HG03175 (cell line): ENCODE measurements around the gene MEIKIN.
"Not testable (repeated sequence)": the region's sequence is repeated elsewhere in the genome, so short reads cannot be mapped to it uniquely, and the experiment has no call there.

Experiments used
- ATAC-seq: cut with Tn5 transposase; IDR thresholded peaks from one replicate; pipeline ENCODE4 v1.9.1; 2021; ENCODE audit warnings: mild to moderate bottlenecking, moderate library complexity; ENCODE audit not compliant: unreplicated experiment

MEIKIN gene

DNA sequence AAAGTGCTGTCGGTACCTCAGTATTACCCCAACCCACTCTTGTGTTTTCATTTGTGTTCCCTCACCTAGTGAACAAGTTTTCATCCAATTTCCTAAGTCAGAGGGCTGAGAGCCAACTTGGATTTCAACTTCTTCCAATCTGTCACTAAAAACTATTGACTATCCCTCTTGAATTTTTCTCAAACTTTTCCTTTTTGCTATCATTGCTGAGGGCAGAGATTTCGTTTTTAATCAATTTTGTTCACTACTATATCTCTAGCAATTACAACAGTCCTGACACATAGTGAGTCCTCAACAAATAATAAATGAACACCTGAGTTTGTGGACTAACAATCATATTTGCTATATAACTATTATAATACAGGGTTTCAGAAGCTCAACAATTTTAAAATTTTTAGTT is 29.0 kb downstream of the MEIKIN start:
- no peak for ATAC-seq

DNA sequence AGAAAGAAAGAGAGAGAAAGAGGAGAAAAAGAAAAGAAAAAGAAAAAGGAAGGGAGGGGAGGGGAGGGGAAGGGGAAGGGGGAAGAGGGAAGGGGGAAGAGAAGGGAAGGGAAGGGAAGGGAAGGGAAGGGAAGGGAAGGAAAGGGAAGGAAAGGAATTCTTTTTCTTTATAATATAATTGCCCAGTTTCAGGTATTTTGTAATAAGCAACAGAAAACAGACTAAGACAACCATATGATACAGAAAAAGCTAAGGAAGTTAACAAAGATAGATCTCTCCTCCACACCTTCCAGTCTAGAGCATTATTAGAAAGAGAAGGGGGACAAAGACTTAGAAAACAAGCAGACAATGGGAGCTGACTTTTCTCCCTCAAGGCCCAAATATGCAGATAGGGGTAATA is 31.0 kb downstream of the MEIKIN start:
- ATAC-seq: no peak

DNA sequence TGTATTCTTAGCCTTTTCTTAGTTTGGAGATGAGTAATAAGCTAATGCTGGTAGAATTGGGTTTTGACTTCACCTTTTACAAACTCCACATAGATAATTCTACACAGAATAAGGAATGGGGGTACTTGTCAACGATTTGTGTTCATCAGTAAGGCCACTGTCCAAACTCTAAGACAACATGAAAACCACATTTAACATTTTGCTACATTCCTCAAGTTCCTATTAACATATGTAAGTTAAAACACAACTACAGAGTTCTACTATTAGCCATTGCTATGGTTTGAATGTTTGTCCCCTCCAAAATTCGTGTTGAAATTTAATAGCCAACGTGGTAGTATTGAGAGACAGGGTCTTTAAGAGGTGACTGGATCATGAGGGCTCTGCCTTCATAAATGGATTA is 31.9 kb downstream of the MEIKIN start:
- ATAC-seq: no peak

DNA sequence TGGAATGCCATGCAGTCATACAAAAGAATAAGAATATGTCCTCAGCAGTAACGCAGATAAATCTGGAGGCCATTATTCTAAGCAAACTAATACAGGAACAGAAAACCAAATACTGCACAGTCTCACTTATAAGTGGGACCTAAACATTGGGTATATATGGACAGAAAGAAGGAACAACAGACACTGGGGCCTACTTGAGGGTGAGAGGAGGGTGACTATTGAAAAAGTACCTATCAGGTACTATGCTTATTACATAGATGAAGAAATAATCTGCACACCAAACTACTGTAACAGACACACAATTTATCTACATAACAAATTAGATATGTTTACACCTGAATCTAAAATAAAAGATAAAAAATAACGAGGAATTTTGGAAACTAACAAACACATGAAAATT is 38.8 kb downstream of the MEIKIN start:
- no peak for ATAC-seq

DNA sequence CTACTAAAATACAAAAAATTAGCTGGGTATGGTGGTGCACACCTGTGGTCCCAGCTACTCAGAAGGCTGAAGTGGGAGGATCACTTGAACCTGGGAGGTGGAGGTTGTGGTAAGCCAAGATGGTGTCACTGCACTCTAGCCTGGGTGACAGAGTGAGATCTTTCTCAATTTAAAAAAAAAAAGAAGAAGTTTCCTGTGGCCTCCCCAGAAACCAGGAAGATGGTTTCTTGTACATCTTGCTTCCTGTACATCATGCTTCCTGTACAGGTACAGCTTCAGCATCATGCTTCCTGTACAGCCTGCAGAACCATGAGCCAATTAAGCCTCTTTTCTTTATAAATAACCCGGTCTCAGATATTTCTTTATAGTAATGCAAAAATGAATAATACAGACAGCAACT is 43.2 kb downstream of the MEIKIN start:
- ATAC-seq: not testable (repeated sequence)

DNA sequence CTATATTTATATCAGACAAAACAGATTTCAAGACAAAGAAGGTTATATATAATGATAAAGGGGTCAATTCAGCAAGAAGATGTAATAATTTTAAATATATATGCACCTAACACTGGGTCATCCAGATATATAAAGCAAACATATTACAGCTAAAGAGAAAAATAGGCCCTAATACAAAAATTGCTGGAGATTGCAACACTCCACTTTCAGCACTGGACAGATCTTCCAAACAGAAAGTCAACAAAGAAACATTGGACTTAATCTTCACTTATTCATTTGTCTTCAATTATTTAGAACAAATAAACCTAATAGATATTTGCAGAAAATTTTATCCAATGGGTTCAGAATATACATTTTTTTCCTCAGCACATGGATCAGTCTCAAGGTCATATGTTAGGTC is 45.8 kb downstream of the MEIKIN start:
- ATAC-seq: no peak

DNA sequence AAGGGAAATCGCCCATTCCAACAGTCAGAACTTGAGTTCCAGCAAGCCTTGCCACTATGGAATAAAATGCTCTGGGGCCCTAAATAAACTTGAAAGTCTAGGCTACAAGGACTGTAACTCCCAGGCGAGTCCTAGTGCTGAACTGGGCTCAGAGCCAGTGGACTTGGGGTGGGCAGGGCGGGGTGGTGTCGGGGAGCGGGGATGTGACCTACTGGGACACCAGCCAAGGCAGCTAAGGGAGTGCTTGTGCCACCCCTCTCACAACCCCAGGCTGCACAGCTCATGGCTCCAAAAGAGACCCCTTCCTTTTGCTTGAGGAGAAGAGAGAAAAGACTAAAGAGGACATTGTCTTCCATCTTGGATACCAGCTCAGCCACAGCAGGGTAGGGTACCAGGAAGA is 61.5 kb downstream of the MEIKIN start:
- no peak for ATAC-seq

DNA sequence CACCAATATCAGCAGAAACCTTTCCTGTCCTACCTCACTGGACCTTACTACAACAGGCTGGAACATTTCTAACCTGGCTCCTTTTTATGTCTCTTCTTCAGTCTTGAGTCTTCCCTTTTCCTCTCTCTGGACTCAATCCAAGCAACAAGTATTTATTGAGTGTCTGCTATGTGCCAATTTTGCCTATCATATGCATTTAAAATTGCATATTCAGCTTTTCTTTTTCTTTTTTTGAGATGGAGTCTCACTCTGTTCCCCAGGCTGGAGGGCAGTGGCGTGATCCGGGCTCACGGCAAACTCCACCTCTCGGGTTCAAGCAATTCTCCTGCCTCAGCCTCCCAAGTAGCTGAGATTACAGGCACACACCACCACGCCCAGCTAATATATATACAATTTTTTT is 65.8 kb downstream of the MEIKIN start:
- ATAC-seq: no peak

DNA sequence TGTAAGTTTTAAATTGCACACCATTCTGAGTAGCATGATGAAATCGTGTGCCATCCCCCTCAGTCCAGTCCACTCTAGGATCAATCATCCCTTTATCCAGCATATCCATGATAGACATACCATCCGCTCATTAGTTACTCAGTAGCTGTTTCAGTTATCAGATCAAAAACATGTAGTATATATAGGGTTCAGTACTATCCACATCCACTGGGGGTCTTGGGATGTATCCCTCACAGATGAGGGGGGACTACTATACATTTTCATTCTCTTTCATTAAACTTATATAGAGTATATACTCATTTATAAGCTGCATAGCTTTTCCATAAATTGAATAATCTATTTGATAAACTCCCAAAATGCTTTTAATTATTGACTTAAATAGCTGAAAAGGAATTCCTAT is 67.6 kb downstream of the MEIKIN start:
- no peak for ATAC-seq

DNA sequence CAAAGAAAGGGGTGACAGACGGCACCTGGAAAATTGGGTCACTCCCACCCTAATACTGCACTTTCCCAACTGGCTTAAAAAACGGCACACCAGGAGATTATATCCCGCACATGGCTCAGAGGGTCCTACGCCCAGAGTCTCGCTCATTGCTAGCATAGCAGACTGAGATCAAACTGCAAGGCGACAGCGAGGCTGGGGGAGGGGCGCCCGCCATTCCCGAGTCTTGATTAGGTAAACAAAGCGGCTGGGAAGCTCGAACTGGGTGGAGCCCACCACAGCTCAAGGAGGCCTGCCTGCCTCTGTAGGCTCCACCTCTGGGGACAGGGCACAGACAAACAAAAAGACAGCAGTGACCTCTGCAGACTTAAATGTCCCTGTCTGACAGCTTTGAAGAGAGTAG is 74.2 kb downstream of the MEIKIN start:
- not testable (repeated sequence) for ATAC-seq

DNA sequence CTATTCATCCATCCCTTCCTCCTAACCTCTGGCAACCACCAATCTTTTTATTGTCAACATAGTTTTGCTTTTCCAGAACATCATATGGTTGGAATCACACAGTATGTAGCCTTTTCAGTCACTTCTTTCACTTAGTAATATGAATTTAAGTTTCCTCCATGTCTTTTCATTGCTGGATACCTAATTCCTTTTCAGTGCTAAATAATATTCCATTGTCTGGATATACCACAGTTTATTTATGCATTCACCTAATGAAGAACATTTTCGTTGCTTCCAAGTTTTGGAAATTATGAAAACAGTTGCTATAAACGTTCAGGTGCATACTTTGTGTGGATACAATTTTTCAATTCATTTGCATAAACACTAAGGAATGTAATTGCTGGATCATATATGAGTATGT is 77.9 kb downstream of the MEIKIN start:
- no peak for ATAC-seq

DNA sequence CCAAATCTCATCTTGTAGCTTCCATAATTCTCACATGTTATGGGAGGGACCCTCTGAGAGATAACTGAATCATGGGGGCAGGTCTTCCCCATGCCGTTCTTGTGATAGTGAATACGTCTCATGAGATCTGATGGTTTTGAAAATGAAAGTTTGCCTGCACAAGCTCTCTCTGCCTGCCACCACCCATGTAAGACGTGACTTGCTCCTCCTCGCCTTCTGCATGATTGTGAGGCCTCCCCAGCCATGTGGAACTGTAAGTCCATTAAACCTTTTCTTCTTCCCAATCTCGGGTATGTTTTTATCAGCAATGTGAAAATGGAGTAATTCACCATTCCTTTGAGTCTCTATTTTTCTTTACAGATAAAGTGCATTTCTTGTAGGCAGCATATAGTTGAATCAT is 81.8 kb downstream of the MEIKIN start:
- no peak for ATAC-seq

DNA sequence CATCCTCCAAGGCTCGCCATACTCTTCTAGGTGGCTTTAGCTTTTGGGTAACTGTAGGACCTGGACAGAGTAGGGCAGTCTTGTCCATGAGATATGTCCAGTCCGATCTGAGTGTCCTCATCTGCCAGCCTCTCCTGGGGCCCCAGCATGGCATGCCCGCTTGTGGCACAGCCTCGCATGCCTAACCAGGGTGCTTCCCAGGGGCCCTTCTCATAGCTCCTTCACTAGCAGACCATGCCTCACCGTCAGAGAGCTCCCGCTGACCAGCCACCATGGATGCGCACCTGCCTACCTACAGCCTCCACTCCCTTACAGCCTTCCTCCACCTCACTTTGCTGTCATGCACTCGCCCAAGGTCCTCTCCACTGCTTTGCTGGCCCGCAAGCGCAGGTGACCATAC is 88.1 kb downstream of the MEIKIN start:
- ATAC-seq: no peak

DNA sequence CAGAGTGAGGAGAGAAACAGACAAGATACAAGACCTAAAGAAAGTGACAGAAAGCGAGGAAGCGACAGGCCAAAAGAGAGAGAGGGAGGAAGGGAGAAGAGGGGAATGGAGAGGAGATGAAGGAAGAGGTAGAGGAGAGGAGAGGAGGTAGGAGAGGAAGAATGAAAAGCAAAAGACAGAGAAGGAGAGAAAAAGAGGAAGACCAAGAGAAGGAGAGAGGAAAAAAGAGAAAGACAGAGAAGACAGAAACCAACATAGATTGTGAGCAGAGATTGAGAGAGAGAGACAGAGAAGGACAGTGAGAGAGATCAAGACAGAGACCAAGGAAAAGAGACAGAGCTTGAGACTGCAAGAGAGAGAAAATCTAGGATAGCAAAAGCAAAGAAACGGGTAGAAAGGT is 90.0 kb downstream of the MEIKIN start:
- ATAC-seq: no peak

DNA sequence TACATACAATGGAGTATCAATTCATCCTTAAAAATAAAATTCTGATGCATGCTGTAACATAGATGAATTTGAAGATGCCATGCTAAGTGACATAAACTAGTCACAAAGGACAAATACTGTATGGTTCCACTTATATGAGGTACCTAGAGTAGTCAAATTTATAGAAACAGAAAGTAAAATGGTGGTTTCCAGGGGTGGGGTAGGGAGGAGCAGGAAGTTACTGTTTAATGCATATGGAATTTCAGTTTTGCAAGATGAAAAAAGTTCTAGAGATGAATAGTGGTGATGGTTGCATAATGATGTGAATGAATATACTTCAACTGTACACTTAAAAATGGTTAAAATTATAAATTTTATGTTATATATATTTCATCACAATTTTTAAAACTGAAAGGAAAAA is 91.3 kb downstream of the MEIKIN start:
- peak; percentile 76 for ATAC-seq

DNA sequence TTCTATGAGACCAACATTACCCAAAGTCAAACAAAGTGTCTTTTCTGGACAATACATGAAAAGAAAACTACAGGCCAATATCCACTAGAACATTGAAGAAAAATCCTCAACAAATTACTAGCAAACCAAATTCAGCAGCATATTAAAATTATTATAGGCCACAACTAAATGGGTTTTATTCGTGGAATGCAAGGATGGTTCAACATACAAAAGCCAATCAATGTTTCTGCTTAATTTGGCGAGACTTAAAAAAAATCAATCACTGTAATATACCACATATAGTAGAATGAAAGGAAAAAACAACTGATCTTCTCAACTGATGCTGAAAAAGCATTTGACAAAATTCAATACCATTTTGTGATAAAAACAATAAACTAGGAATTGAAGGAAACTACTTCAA is 96.8 kb downstream of the MEIKIN start:
- ATAC-seq: no peak

DNA sequence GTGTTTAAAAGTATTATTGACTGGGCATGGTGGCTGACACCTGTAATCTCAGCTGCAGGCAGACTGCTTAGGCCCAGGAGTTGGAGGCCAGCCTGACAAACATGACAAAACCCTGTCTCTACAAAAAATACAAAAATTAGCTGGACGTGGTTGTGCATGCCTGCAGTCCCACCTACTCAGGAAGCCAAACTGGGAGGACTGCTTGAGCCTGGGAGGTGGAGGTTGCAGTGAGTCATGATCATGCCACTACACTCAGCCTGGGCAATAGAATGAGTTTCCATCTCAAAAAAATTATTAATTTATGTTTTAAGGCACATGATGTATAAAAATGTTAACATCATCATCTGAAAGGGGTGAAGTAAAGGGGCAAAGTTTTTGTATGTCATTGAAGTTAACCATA is 98.9 kb downstream of the MEIKIN start:
- no peak for ATAC-seq

DNA sequence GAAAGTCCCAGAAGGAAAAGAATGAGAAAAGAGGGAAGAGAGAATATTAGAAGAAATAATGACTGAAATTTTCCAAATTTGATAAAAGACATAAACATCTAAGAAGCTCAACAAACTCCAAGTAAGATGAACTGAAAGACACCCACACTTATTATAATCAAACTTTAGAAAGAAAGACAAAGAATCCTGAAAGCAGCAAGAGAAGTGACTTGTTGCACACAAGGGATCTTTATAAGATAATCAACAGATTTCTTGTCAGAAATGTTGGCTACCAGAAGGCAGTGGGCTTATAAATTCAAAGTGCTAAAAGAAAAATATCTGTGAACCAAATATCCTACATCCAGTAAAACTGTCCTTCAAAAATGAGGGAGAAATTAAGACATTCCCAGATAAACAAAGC is 99.6 kb downstream of the MEIKIN start:
- ATAC-seq: no peak

DNA sequence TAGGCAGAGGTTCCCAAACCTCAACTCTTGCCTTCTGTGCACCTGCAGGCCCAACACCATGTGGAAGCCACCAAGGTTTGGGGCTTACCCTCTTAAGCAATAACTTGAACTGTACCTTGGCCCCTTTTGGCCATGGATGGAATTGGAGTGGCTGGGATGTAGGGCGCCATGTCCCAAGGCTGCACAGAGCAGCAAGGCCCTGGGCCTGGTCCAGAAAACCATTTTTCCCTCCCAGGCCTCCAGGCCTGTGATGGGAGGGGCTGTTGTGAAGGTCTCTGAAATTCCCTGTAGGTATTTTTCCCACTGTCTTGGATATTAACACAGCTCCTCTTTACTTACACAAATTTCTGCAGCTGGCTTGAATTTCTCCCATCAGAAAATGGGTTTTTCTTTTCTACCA is 102.5 kb downstream of the MEIKIN start:
- ATAC-seq: not testable (repeated sequence)

DNA sequence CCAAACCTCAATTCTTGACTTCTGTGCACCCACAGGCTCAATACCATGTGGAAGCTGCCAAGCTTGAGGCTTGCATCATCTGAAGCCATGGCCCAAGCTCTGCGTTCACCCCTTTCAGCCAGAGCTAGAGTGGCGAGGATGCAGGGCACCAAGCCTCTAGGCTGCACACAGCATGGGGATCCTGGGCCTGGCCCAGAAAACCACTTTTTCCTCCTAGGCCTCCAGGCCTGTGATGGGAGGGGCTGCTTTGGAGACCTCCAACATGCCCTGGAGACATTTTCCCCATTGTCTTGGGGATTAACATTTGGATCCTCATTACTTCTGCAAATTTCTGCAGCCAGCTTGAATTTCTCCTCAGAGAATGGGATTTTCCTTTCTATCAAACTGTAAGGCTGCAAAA is 112.8 kb downstream of the MEIKIN start:
- ATAC-seq: not testable (repeated sequence)

DNA sequence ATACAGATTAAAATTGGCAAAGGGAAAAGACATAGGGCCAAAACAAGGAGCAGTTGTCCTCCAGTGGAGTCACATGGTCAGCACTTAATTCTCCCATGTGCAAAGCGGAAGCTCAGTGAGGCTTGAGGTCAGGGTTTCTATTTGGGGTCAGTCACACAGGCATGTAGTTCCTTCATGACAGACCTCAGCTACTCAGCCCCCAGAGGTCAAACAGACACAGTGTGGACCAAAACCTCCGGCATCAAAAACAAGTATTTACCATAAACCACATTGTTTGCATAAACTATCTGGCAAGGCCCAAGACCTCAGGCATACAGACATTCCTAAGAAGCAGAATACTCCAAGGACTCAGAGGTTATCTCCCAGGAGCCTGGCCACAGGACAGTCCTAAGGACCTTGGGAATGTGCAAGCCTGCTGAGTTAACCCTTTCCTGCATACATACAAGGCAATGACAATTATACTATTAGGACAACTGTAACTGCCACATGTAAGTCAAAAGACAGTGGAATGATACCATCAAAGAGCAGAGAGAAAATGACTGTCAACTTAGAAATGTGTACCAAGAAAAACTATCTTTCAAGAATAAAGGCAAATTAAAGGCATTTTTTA is 120.0 kb downstream of the MEIKIN start:
- ATAC-seq: peak; percentile 92

DNA sequence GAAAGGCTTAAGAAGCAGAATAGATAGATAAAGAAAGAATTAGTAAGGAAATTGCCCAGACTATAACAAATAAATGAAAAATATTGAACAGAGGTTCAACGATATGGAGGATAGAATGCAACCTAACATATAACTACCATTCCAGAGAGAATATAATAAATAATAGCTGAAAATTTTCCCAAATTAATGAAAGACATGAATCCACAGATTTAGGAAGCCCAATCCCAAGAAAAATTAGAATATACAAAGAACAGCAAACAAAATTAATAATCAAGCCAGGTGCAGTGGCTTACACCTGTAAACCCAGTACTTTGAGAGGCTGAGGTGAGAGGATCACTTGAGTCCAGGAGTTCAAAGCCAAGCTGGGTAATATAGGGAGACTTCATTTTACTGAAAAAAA is 120.8 kb downstream of the MEIKIN start:
- no peak for ATAC-seq

DNA sequence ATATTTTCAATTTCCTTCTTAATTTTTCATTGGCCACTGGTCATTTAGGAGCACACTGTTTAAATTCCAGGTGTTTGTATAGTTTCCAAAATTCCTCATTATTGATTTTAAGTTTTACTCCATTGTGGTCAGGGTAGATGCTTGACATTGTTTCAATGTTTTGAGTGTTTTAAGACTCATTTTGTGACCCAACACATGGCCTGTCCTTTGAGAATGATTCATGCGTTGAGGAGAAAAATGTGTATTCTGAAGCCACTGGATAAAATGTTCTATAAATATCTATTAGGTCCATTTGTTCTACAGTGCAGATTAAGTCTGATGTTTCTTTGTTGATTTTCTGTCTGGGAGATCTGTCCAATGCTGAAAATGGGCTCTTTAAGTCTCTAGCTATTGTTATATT is 124.2 kb downstream of the MEIKIN start:
- ATAC-seq: no peak
